ELR (cell line): ENCODE data around the gene TIAM2.
"Not testable (repeated sequence)": the region's sequence is repeated elsewhere in the genome, so short reads cannot be mapped to it uniquely, and the experiment has no call there.

Experiments used
- DNase-seq: peaks from one replicate; pipeline ENCODE4 v3.0.0-alpha.2; 2015; ENCODE audit warnings: low read depth

TIAM2 gene

DNA sequence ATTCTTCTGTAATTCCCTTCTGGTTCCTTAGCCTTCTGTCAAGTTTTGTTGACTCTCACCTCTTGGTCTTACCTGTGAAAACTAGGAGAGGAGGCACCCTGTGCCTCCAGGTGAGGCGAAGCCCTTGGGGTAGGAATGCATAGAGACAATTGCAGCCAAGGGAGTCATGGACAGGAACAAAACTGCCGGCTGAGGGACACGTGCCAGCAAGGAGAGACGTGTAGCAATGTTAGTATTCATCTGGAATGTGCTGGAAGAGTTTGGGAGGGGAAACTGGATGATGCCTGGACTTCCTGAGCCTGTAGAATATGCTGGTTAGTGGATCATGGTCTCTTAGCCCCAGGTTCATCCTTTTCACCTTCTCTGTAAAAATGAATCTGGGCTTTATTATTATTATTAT lies 3.9 kb upstream of the TIAM2 start:
- DNase-seq, result no peak

DNA sequence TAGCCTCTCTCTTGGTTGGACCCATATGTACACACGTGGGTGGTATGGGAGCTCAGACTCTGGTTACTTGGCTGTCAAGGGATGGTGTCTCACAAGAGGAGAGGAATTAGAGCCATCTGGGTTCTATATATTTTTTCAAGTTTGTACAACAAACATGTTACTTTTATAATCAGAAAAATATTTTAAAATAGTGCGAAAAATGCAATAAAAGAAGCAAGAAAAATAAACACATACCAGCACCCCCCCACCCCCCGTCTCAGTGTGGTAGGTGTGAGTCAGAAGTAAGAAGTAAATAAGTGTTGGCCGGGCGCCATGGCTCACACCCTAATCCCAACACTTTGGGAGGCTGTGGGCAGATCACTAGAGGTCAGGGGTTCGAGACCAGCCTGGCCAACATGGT lies 2.1 kb upstream of the TIAM2 start:
- peak; percentile 10 for DNase-seq

DNA sequence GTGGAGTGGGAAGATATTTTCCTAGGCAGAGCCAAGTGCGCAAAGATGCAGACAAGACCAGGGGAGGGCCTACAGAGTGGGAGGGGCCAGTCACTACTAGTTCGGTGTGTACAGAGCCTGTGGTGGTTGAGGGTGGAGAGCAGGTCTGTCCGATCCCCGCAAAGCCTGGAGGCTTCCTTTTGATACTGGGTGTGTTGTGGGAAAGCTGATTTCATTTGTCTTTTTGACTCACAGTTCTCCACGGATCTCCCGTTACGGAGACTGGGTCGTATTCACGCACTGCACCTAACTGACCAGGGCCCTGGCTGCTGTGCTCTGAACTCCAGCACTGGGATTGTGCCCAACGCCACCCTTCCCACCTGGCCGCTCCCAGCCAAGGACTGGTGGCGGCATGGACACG lies 1.4 kb upstream of the TIAM2 start:
- DNase-seq, result no peak

DNA sequence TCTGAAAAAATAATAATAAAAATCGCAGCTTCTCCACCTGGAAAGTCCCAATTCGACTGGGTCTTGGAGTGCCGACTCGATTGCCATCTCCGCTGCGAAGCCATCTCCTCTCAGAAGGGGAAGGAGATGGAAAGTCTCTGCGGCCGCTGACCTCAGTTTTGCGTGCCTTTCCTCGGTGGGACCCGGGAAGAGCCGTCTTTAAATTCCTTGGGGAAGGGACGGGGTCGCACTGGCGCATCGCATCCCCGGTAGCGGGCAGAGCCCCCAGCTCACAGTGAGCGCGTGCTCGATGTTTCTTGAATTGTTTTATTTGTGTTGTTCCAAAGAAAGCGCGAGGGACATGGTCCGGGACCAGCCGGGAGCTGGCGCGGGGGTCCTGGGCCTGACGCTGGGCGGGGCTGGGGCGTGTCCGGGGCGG lies 270 bp upstream of the TIAM2 start:
- DNase-seq, result no peak

DNA sequence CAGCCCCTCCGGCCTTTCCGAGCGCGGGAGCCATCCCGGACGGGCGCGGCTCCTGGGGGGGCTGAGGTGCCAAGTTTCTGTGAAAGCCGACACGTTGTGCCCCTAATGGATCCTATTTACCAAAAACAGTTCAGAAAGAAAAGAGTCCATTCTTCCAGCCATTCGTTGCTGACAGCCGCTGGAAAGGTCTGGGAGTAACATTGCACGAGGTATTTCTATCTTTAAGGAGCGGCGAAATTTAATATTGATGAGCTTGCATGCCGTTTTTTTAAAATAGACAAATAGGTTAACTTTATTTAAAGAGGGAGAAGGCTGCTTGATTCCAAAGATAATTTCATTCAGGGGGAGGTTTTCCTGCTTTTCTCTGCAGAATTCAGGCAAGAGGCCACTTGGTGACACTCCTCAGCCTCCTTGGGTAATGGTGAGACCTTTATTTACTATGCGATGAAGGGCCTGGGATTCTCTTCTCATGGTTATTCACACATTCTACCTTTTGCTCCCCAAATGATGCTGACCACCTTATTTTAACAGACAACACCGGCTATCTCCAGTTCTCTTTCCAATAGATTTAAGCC lies 988 bp downstream of the TIAM2 start:
- DNase-seq, result peak; percentile 9

DNA sequence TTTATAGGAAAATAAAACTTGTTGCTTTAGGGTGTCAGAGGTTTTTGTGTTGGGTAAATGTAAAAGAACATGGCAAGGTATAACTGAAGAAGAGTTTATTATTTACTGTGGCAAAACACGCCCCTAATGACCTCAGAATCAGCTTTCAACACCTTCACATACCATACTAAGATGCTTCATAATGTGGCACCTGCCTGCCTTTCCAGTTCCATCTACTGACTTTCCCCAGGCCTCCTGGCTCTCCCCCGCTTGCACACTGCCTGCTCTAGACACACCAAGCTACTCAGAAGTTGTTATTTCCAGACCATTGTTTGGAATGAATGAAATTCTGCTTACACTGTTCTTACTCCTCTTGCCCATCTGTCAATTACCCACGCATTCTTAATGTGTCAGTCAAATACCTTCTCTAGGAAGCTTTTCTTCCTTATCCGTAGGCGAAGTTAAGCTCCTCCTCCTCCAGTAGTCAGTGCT lies 1.8 kb downstream of the TIAM2 start:
- DNase-seq, result no peak

DNA sequence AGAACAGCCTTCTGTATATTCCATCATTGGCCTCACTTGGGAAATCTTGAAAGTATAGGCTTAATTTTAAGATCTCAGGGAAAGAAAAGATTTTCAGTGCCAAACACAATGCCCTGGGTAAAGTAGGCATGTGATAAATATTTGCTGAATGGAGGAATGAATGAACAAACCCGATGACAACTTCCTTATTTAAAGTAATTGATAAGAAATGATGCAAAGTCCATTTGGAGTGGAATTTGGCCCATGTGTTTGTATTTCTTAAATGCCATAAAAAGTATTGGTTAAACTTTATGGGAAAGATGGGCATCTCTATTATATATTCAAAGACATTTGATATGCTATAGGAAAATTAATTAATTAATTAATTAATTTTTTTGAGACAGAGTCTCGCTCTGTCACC lies 3.7 kb downstream of the TIAM2 start:
- DNase-seq, result no peak

- no peak for DNase-seq
These were observed 6.4 kb downstream of the TIAM2 start for GRCh38 chr6:155001482-155001881.

DNA sequence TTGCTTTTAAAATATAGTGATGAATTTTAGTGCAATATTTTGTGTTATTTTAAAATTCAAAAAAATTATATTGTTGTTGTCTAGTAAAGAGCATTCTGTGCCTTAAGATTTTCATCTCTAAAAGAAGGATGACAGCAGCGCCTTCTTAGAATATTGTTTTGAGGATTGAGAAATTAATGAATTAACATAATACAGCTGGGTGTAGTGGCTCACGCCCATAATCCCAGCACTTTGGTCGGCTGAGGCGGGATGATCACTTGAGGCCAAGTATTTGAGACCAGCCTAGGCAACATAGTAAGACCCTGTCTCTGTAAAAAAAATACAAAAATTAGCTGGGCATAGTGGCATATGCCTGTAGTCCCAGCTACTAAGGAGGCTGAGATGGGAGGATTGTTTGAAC lies 6.8 kb downstream of the TIAM2 start:
- no peak for DNase-seq

- no peak for DNase-seq
These were observed 8.4 kb downstream of the TIAM2 start for GRCh38 chr6:155003476-155003875.

- no peak for DNase-seq
These were observed 8.9 kb downstream of the TIAM2 start for GRCh38 chr6:155004017-155004416.

DNA sequence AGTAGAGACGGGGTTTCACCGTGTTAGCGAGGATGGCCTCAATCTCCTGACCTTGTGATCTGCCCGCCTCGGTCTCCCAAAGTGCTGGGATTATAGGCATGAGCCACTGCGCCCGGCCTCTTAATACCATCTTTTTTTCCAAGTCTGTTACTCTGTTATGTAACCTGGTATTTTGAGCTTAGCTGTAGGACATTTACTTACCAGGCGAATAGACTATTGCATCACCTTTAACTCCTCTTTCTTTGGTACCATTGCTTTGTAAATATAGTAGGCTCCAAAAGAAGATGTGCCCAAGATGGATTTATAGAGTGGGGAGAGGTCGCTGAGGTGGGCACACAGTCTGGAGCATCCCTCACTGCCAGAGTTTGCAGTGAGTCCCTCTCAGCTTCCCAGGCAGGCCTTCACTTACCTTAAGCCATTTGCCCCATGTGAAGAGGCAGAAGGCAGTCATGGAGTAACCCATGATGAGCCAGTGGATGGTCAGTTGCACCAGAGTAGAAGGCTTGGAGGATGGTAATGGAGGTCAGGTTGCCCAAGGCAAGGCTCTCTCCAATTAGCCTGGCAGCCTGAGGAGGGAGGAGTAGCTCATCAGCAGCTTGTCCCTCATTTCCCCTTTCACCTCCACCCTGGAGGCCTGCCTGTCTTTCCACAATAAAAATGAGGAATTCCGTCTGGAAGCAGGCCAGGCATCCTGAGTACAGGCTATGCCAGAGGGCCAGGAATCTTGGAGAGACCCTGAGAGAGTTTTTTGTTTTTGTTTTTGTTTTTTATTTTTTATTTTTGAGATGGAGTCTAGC lies 9.7 kb downstream of the TIAM2 start:
- no peak for DNase-seq

GRCh38 chr6:155008625-155009024 lies 13.5 kb downstream of the TIAM2 start:
- DNase-seq, result no peak

DNA sequence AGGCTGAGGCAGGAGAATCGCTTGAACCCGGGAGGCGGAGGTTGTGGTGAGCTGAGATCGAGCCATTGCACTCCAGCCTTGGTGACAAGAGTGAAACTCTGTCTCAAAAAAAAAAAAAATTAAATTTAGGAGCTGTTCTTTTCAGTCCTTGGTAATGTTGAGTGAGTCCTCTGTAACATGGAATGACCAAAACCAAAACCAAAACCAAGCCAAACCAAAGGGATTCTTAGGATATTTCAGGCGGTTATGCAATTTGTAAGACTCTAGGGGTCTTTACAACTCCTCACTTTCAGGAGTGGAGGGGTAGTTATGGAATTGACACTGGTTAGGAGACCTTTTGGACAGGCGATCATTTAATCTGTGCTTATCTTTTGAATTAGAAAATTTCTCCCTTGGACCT lies 15.8 kb downstream of the TIAM2 start:
- no peak for DNase-seq

- no peak for DNase-seq
These were observed 16.7 kb downstream of the TIAM2 start for GRCh38 chr6:155011809-155012291.

- no peak for DNase-seq
These were observed 18.4 kb downstream of the TIAM2 start for GRCh38 chr6:155013457-155013876.

DNA sequence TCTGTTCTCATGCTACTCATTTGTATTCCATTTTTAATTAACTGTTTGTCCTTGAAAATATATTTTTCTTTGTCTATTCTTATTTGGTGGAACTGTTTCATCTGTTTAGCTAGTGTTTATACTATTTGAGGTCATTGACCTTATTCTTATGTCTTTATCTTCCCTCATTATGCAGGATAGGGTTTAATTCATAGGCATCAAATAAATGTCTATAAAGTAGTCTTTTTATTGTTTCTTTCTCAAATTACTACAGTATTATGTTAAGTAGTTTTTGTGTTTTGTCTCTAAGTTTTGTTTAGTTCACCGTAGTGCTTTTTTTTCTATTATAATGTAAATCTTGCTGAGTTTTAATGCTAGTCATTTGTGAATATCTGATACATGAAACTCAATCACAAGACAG lies 19.0 kb downstream of the TIAM2 start:
- DNase-seq, result no peak

DNA sequence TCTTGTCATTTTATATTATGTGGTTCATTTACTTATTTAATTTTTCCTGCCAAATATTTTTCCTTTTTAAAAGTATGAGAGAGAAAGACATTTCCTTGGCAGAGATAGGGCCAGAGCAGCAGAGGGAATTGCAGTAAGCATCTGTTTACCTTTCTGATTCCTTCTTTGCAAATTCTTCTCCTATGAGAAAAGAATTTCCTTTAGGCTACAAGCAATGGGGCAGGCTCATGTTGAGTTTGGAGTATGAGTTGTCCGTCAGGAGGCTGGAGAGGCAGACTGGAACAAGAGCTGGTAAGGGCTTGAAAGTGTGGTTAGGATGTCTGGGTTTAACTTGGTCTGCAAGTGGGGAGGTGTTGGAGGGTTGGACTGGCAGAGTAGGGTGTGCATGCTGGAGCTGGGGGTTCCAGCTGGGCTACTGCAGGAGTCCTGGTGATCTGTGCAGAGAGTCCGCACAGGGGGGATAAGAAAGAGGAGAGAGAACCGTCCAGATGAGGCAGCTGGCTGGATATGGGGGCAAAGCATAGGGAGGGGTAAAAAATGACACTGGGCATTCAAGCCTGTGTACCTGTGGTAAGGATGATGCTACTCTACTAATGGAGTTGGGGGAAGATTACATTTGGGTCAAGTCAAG lies 19.7 kb downstream of the TIAM2 start:
- DNase-seq, result peak; percentile 35

DNA sequence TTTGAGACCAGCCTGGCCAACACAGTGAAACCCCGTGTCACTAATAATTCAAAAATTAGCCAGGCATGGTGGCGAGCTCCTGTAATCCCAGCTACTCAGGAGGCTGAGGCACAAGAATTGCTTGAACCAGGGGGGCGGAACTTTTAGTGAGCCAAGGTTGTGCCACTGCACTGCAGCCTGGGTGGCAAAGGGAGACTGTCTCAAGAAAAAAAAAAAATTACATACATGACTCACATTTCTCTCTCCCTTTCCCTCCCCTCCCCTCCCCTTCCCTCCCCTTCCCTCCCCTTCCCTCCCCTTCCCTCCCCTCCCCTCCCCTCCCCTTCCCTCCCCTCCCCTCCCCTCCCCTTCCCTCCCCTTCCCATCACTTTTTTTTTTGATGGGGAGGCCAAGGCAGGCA lies 23.3 kb downstream of the TIAM2 start:
- DNase-seq, result not testable (repeated sequence)

GRCh38 chr6:155021680-155022079 lies 26.6 kb downstream of the TIAM2 start:
- no peak for DNase-seq

- no peak for DNase-seq
These were observed 27.6 kb downstream of the TIAM2 start for GRCh38 chr6:155022721-155023120.

DNA sequence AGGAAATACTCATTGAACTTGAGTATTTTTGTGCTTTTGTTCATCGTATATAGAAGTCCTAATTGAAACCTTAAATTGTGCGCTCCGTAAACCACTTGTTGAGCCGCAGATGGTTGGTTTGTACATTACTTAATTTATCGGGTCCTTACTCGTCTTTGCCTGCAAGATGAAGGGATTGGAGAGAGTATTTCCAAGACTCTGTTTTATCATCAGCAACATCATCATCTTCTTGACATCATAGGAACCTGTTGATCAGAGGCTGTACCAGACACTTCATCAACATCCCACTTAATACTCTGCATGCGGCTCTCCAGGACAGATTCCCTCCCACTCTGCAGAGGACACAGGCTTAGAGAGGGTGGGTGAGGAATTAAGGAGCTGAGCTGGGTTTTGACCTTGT lies 28.6 kb downstream of the TIAM2 start:
- DNase-seq, result no peak

DNA sequence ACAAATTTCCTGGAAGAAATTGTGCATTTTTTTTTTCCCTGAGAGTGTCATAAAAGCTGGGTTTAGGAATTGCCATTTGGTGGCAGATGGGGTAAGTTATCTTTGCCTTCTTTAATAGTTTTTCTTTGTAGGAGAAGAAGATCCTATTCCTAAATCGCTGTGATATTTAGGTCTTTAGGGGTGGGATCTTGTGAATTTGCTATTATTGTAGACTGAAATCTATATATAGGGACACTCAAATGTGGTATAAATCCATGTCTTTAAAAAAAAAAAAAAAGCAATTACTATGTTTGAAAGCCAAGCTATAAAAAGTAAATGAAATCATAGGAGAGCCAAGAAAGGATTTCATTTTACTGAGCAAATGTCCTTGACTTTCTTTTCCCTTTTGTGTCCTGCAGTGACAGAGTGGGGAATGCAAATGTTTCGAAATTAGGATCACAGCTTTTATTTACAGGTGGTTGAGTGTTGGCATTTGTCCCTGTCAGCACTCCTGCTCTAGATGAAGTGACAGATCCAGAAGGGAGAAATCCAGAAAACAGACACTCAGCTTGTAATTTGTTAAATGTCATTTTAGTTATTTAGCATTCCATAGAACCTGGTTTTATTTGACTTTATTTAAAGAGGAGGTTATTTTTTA lies 29.4 kb downstream of the TIAM2 start:
- no peak for DNase-seq
